Left lung (tissue), 10 donors: ENCODE measurements around the gene GRIN2C. TPM values are rescaled to one million over a fixed set of nuclear protein-coding genes. Genes with fewer than 3 reads are reported as not detected.

Source experiments
- ATAC-seq: fragments of 200-7000 bp; cut with Tn5 transposase; one replicate; pipeline ENCODE4 v1.9.1; 2020; ENCODE audit warnings: moderate library complexity
- DNase-seq, 4 donors: peaks; one replicate each; pipeline ENCODE4 v3.0.0-alpha.2; 2013 to 2020
- H3K27ac ChIP-seq, 2 donors: fragments of 200-600 bp; sonication (generic) in 1 of 2; one replicate each; pipeline versions ENCODE4 v1.5.0 to v1.8.0; 2020 to 2021
- H3K27me3 ChIP-seq, 2 donors: fragments of 200-600 bp; sonication (generic) in 1 of 2; one replicate each; pipeline versions ENCODE4 v1.5.0 to v1.8.0; 2020 to 2021
- H3K36me3 ChIP-seq, 2 donors: fragments of 200-600 bp; sonication (generic) in 1 of 2; one replicate each; pipeline versions ENCODE4 v1.5.0 to v1.8.0; 2020 to 2021
- H3K4me1 ChIP-seq, 2 donors: fragments of 200-600 bp; one replicate each; pipeline ENCODE4 v1.8.0; 2021
- H3K4me3 ChIP-seq, 2 donors: fragments of 200-600 bp; sonication (generic) in 1 of 2; one replicate each; pipeline versions ENCODE4 v1.5.0 to v1.8.0; 2020 to 2021; ENCODE audit warnings: mild to moderate bottlenecking in 1 of 2
- H3K9me3 ChIP-seq, 2 donors: fragments of 200-600 bp; sonication (generic) in 1 of 2; one replicate each; pipeline versions ENCODE4 v1.5.0 to v1.8.0; 2020 to 2021
- intact Hi-C, 2 donors: fragments of 100-400 bp; cut with DNase I; formaldehyde crosslinking; loops; one replicate each; pipeline versions ENCODE4 v1.11.2 to v1.14.2; 2022
- polyA plus RNA-seq, 6 donors: library from polyadenylated mRNA; unstranded; fragments of 120-200 nt; gene quantifications; one replicate each; pipeline ENCODE4 v1.2.1, GENCODE V29; 2013; ENCODE audit not compliant: insufficient read length in 6 of 6
- total RNA-seq, 2 donors: library from RNA; stranded (reverse); fragmentation: NEBNext Ultra II Directional; extraction: Animal tissue kit (Norgen Biotek cat#: 25700); gene quantifications; one replicate each; pipeline ENCODE4 v1.2.1, GENCODE V29; 2021
- TF ChIP-seq, protein P1 (sequence below), 2 donors: fragments of 200-600 bp; sonication (generic) in 1 of 2; IDR thresholded peaks; one replicate each; pipeline versions ENCODE4 v1.5.0 to v1.8.0; 2021; ENCODE audit warnings: antibody characterized with exemption in 2 of 2
- donor health status: DM: no; HTN: yes; CAD: no.
- donor health status: DM: no; HTN: no; CAD: no.

GRIN2C gene
- total and polyA plus RNA-seq, 8 donors = 0.15 to 0.43 (median 0.26) TPM; not detected in 1

DNA sequence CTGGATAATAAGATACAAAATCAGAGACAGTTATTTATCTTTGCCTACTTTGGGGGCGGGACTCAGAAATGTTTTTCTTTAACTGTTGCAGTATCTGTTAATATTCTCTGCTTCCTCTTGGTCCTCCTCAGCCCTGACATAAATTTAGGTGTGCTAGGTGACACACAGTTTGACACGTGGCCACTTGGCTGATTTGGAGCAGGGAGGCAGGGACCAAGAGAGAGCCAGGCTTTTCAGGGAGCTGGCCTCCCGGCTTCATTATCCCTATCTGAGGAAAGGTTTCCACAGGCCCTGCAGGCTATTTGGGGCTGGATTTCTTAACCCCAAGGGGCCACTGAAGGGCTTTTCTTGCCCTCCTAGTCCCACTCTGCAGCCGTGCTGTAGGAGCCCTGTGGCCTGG, 63.5 kb downstream of the GRIN2C start:
- H3K36me3 ChIP-seq = peaks cover 0 to 94% of the 10 kb centered on the region in 2 donors
- ATAC-seq = no peak
- TF ChIP-seq, protein P1, sequence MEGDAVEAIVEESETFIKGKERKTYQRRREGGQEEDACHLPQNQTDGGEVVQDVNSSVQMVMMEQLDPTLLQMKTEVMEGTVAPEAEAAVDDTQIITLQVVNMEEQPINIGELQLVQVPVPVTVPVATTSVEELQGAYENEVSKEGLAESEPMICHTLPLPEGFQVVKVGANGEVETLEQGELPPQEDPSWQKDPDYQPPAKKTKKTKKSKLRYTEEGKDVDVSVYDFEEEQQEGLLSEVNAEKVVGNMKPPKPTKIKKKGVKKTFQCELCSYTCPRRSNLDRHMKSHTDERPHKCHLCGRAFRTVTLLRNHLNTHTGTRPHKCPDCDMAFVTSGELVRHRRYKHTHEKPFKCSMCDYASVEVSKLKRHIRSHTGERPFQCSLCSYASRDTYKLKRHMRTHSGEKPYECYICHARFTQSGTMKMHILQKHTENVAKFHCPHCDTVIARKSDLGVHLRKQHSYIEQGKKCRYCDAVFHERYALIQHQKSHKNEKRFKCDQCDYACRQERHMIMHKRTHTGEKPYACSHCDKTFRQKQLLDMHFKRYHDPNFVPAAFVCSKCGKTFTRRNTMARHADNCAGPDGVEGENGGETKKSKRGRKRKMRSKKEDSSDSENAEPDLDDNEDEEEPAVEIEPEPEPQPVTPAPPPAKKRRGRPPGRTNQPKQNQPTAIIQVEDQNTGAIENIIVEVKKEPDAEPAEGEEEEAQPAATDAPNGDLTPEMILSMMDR (IDR thresholded peaks at IDR 0.05) = no peak

DNA sequence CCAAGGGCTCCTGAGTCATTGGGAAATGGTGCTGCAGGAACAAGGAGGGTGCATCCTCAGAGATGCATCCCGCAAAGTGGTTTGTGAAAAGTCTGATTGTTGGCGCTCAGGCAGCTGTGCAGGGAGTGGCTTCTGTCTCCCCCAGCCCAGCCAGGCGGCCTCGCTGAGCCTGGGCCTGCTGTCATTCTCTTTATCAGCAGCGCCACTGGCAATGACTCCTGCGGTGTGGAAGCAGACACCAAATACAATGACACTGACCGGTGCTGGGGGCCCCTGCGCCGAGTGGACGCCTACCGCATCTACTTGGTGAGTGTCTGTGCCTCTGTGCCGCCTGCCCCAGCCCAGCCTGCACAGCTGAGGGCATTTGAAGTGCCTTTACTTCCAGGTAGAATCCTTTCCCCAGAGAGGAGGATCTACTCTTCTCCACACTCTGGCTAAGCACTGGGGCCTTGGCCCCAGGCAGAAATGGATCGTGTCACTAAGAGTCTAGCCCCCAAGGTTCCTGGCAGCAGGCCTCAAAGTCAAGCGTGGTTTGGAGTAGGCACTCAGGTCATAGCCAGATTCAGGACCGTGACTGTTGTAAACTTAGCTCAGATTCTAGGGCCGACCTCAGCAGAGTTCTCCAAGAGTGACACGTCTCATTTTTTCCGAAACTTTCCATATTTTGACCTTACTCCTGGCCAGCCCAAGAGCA, 64.2 kb downstream of the GRIN2C start:
- Histone ChIP-seq H3K9me3 (no peaks in the 10 kb centered on the region), H3K27me3 (no peaks in the 10 kb centered on the region), H3K27ac (no peak overlapping the region), H3K4me3 (no peak overlapping the region), H3K36me3 (peaks cover 0 to 88% of the 10 kb centered on the region in 2 donors), H3K4me1 (peaks cover 0 to 14% of the 10 kb centered on the region in 2 donors)
- no peak for ATAC-seq
- TF ChIP-seq, protein P1 (IDR thresholded peaks at IDR 0.05) = no peak
- intact Hi-C loops = loop anchor here in 1 of 2 donors (5.0 kb wide), 1 partner anchor 117 kb away; no protein-coding TSS in a partner anchor
- DNase-seq = no peak

More for the DNA sequence above, 63.5 kb downstream of the GRIN2C start:
- intact Hi-C loops = loop anchor here in 1 of 2 donors (5.0 kb wide), 1 partner anchor 116 kb away; no protein-coding TSS in a partner anchor
- H3K9me3 ChIP-seq = no peaks in the 10 kb centered on the region
- no peak overlapping the region for H3K27ac ChIP-seq
- H3K27me3 ChIP-seq = no peaks in the 10 kb centered on the region
- DNase-seq = no peak
- peaks cover 0 to 7% of the 10 kb centered on the region in 2 donors for H3K4me1 ChIP-seq
- no peak overlapping the region for H3K4me3 ChIP-seq

DNA sequence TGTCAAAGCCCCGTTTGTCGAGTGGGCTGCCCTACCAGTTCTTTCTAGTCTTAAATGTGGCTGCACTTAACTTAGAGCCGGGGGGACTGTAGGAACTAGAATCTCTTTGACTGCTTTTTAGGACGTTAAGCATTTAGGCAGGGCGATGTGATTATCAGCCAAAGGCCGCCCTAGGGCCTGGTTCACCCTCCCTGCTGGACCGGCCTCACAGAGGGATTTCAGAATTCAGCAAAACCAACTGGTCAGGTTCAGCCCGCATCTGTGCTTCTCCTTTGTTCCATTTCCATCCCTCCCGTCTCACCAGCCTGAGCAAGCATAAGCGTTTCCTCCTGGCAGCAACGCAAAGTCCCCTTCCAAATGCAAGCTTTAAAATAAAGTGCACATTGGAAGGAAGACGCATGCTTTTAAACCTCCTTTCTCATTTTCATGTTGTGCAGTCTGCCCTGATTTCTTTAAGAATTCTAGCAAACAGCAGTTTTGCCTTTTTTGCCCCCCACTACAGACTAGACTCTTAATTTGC, 67.0 kb downstream of the GRIN2C start:
- H3K9me3 ChIP-seq = no peaks in the 10 kb centered on the region
- H3K4me1 ChIP-seq = peaks cover 0 to 21% of the 10 kb centered on the region in 2 donors
- DNase-seq (no peak), ATAC-seq (no peak)
- peaks cover 0 to 88% of the 10 kb centered on the region in 2 donors for H3K36me3 ChIP-seq
- H3K27ac ChIP-seq = no peak overlapping the region
- TF ChIP-seq, protein P1 (IDR thresholded peaks at IDR 0.05) = no peak
- intact Hi-C loops = loop anchor here in 1 of 2 donors (5.0 kb wide), 1 partner anchor 70 kb away; no protein-coding TSS in a partner anchor
- no peaks in the 10 kb centered on the region for H3K27me3 ChIP-seq
- no peak overlapping the region for H3K4me3 ChIP-seq

Other genes starting within 250 kb of the GRIN2C start
- gene CD300E, start 236.1 kb downstream of the GRIN2C start, total RNA-seq = 10 to 100 TPM in 1 of 2 donors, 1 to 10 TPM in 1; 3.2 to 28.7 TPM
- gene CD300E, start 236.1 kb downstream of the GRIN2C start, polyA plus RNA-seq = under 1 TPM; 0.24 to 0.74 (median 0.42) TPM
- gene CD300LF, start 147.0 kb downstream of the GRIN2C start, total RNA-seq = 10 to 100 TPM; 18.7 to 26.7 TPM
- under 1 TPM; 0.33 to 0.85 (median 0.63) TPM for gene CD300LF, start 147.0 kb downstream of the GRIN2C start, polyA plus RNA-seq
- 1 to 10 TPM; 3.2 to 4.8 TPM for gene RAB37, start 122.6 kb downstream of the GRIN2C start, total RNA-seq
- gene RAB37, start 122.6 kb downstream of the GRIN2C start, polyA plus RNA-seq = 10 to 100 TPM in 5 of 6 donors, 1 to 10 TPM in 1; 9.4 to 11.2 (median 10.5) TPM
- 10 to 100 TPM; 25.5 to 37.5 TPM for gene NHERF1, start 111.3 kb downstream of the GRIN2C start, total RNA-seq
- gene NHERF1, start 111.3 kb downstream of the GRIN2C start, polyA plus RNA-seq = 10 to 100 TPM; 44.9 to 65.5 (median 52.2) TPM
- gene NAT9, start 83.5 kb downstream of the GRIN2C start, total RNA-seq = 10 to 100 TPM; 42.8 to 45.8 TPM
- 10 to 100 TPM; 40.3 to 52.8 (median 47.9) TPM for gene NAT9, start 83.5 kb downstream of the GRIN2C start, polyA plus RNA-seq
- 10 to 100 TPM in 1 of 2 donors, 1 to 10 TPM in 1; 7.7 to 17.2 TPM for gene FDXR, start 13.1 kb upstream of the GRIN2C start, total RNA-seq
- 1 to 10 TPM; 5.3 to 7.8 (median 6.2) TPM for gene FDXR, start 13.1 kb upstream of the GRIN2C start, polyA plus RNA-seq
- not detected for gene FADS6, start 33.7 kb upstream of the GRIN2C start, total RNA-seq
- under 1 TPM in 5 of 6 donors, not detected in 1; 0.07 to 0.28 (median 0.15) TPM for gene FADS6, start 33.7 kb upstream of the GRIN2C start, polyA plus RNA-seq
- not detected for gene USH1G, start 63.4 kb upstream of the GRIN2C start, total RNA-seq
- under 1 TPM in 5 of 6 donors, not detected in 1; 0.06 to 0.13 (median 0.12) TPM for gene USH1G, start 63.4 kb upstream of the GRIN2C start, polyA plus RNA-seq
- gene OTOP2, start 64.4 kb upstream of the GRIN2C start, total RNA-seq = not detected
- not detected for gene OTOP2, start 64.4 kb upstream of the GRIN2C start, polyA plus RNA-seq
- gene OTOP3, start 76.0 kb upstream of the GRIN2C start, total RNA-seq = not detected
- not detected for gene OTOP3, start 76.0 kb upstream of the GRIN2C start, polyA plus RNA-seq
- gene HID1, start 112.9 kb upstream of the GRIN2C start, total RNA-seq = 10 to 100 TPM; 32.1 to 39.7 TPM
- 10 to 100 TPM; 58.0 to 75.8 (median 67.2) TPM for gene HID1, start 112.9 kb upstream of the GRIN2C start, polyA plus RNA-seq
- 10 to 100 TPM; 22.9 to 41.2 TPM for gene CDR2L, start 127.7 kb upstream of the GRIN2C start, total RNA-seq
- gene CDR2L, start 127.7 kb upstream of the GRIN2C start, polyA plus RNA-seq = 10 to 100 TPM; 10.3 to 17.8 (median 13.8) TPM
- 10 to 100 TPM; 25.7 to 32.8 TPM for gene MRPL58, start 152.8 kb upstream of the GRIN2C start, total RNA-seq
- 10 to 100 TPM; 18.8 to 25.1 (median 21.0) TPM for gene MRPL58, start 152.8 kb upstream of the GRIN2C start, polyA plus RNA-seq
- gene ATP5PD, start 187.1 kb upstream of the GRIN2C start, total RNA-seq = 100 to 1,000 TPM; 203 to 215 TPM
- gene ATP5PD, start 187.1 kb upstream of the GRIN2C start, polyA plus RNA-seq = 100 to 1,000 TPM; 199 to 237 (median 213) TPM
- gene KCTD2, start 187.3 kb upstream of the GRIN2C start, total RNA-seq = 10 to 100 TPM; 20.6 to 20.8 TPM
- 10 to 100 TPM; 25.0 to 32.0 (median 27.2) TPM for gene KCTD2, start 187.3 kb upstream of the GRIN2C start, polyA plus RNA-seq
- gene SLC16A5, start 228.1 kb upstream of the GRIN2C start, total RNA-seq = 10 to 100 TPM; 36.8 to 45.1 TPM
- 10 to 100 TPM; 18.5 to 26.8 (median 23.0) TPM for gene SLC16A5, start 228.1 kb upstream of the GRIN2C start, polyA plus RNA-seq